Neural progenitor cell (in vitro differentiated cells): ENCODE results near the gene IGDCC3. TPM values are rescaled to one million over a fixed set of nuclear protein-coding genes. Genes with fewer than 3 reads are reported as not detected.

ENCODE experiments used
- DNase-seq: peaks from one replicate; pipeline ENCODE4 v3.0.0-alpha.2; 2016; ENCODE audit warnings: low spot score
- H2AFZ ChIP-seq: fragments of 200-600 bp; sonication (generic); replicated peaks from 2 replicates; pipeline ENCODE4 v1.6.1; 2016; ENCODE audit warnings: antibody characterized with exemption
- H3F3A ChIP-seq: fragments of 200-600 bp; sonication (generic); 2 replicates; pipeline ENCODE4 v1.6.1; 2016; ENCODE audit warnings: antibody characterized with exemption, low read depth
- H3K27ac ChIP-seq: fragments of 200-600 bp; sonication (generic); 2 replicates; pipeline ENCODE4 v1.5.1; 2016; ENCODE audit warnings: mild to moderate bottlenecking
- H3K27me3 ChIP-seq: fragments of 200-600 bp; sonication (generic); 2 replicates; pipeline ENCODE4 v1.6.1; 2016; ENCODE audit warnings: mild to moderate bottlenecking, moderate library complexity
- H3K36me3 ChIP-seq: fragments of 200-600 bp; sonication (generic); 2 replicates; pipeline ENCODE4 v1.5.1; 2016
- H3K4me1 ChIP-seq: fragments of 200-600 bp; sonication (generic); 2 replicates; pipeline ENCODE4 v1.6.1; 2016; ENCODE audit warnings: mixed run types
- H3K4me2 ChIP-seq: fragments of 200-600 bp; sonication (generic); 2 replicates; pipeline ENCODE4 v1.6.1; 2016
- H3K4me3 ChIP-seq: fragments of 200-600 bp; sonication (generic); 2 replicates; pipeline ENCODE4 v1.5.1; 2016
- H3K79me2 ChIP-seq: fragments of 200-600 bp; sonication (generic); 2 replicates; pipeline ENCODE4 v1.6.1; 2016; ENCODE audit warnings: low read depth
- H3K9ac ChIP-seq: fragments of 200-600 bp; sonication (generic); 2 replicates; pipeline ENCODE4 v1.6.1; 2016
- H3K9me3 ChIP-seq: fragments of 200-600 bp; sonication (generic); 2 replicates; pipeline ENCODE4 v1.5.1; 2016; ENCODE audit warnings: low read depth
- H4K20me1 ChIP-seq: fragments of 200-600 bp; sonication (generic); 2 replicates; pipeline ENCODE4 v1.6.1; 2016; ENCODE audit warnings: low read depth
- H3K27ac Mint-ChIP-seq: 3 replicates; pipeline ENCODE4 v1.8.0; 2021; ENCODE audit warnings: mixed read lengths
- H3K27me3 Mint-ChIP-seq: 2 replicates; pipeline ENCODE4 v1.8.0; 2022; ENCODE audit warnings: low read depth, mild to moderate bottlenecking, inconsistent platforms, moderate library complexity, mixed read lengths; ENCODE audit not compliant: insufficient read depth
- H3K36me3 Mint-ChIP-seq: 3 replicates; pipeline ENCODE4 v1.8.0; 2021; ENCODE audit warnings: mixed read lengths
- H3K4me1 Mint-ChIP-seq: 3 replicates; pipeline ENCODE4 v1.8.0; 2021; ENCODE audit warnings: mixed read lengths
- H3K4me3 Mint-ChIP-seq: 3 replicates; pipeline ENCODE4 v1.8.0; 2021; ENCODE audit warnings: mild to moderate bottlenecking, moderate library complexity, mixed read lengths
- H3K9me3 Mint-ChIP-seq: 3 replicates; pipeline ENCODE4 v1.8.0; 2020; ENCODE audit warnings: mixed read lengths
- EZH2 ChIP-seq: fragments of 200-600 bp; sonication (generic); IDR thresholded peaks from 2 replicates; pipeline ENCODE4 v1.6.1; 2017; ENCODE audit warnings: antibody characterized with exemption, mild to moderate bottlenecking, moderate library complexity
- EZH2phosphoT487 ChIP-seq: fragments of 200-600 bp; sonication (generic); IDR thresholded peaks from 2 replicates; pipeline ENCODE4 v1.6.1; 2017; ENCODE audit warnings: antibody characterized with exemption
- total RNA-seq: library from RNA; depleted of rRNA; stranded (reverse); fragments of >200 nt; gene quantifications from 2 replicates; pipeline ENCODE4 v1.2.3, GENCODE V29; 2015; ENCODE audit warnings: low replicate concordance
- TF ChIP-seq, protein P1 (sequence below): fragments of 200-600 bp; sonication (generic); IDR thresholded peaks from 2 replicates; pipeline ENCODE4 v1.5.1; 2017; ENCODE audit warnings: antibody characterized with exemption, mild to moderate bottlenecking

The IGDCC3 gene
- total RNA-seq, 1 donor from 2014 or later, result 15.8 TPM

- Histone ChIP-seq H4K20me1 (no peaks in the 10 kb centered on the region), H3K4me1 (peaks cover 10% of the 10 kb centered on the region), H3K9ac (no peak overlapping the region), H3K4me3 (no peak overlapping the region), H3K27me3 (no peaks in the 10 kb centered on the region), H3K36me3 (peaks cover 5% of the 10 kb centered on the region), H3F3A (peaks cover 3% of the 10 kb centered on the region), H3K27ac (no peak overlapping the region), H3K4me2 (no peak overlapping the region), H3K79me2 (no peaks in the 10 kb centered on the region), H3K9me3 (peaks cover 8% of the 10 kb centered on the region), H2AFZ (no peak overlapping the region)
- no peak for TF ChIP-seq EZH2
- TF ChIP-seq EZH2phosphoT487, result no peak
- Mint-ChIP-seq H3K36me3 (peaks cover 38% of the 10 kb centered on the region), H3K27me3 (peaks cover 7% of the 10 kb centered on the region), H3K4me1 (peaks cover 46% of the 10 kb centered on the region), H3K27ac (peak overlapping the region; percentile 33), H3K9me3 (peaks cover 11% of the 10 kb centered on the region), H3K4me3 (no peak overlapping the region)
- DNase-seq, result no peak
Observed at GRCh38 chr15:65346856-65347598, 30.8 kb downstream of the IGDCC3 start.

DNA sequence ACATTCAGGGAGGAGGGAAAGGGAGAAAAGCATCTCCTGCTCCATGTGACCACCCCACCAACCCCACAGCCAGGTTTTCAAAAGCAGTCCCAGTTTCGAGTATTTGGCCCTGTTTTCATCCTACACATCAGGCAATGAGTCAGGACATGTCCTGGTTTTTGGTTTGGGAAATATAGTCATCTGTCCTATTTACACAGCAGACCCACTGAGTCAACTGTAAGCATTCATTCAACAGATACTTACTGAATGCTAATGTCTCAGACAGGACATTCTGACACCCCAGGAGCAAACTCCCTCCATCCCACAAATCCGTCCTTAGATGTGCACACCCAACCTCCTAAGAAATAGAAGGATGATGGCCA is 32.9 kb downstream of the IGDCC3 start:
- H3K4me2 ChIP-seq, result no peak overlapping the region
- no peak for DNase-seq
- H3K9me3 ChIP-seq, result no peaks in the 10 kb centered on the region
- no peak for TF ChIP-seq EZH2phosphoT487
- TF ChIP-seq, protein P1, sequence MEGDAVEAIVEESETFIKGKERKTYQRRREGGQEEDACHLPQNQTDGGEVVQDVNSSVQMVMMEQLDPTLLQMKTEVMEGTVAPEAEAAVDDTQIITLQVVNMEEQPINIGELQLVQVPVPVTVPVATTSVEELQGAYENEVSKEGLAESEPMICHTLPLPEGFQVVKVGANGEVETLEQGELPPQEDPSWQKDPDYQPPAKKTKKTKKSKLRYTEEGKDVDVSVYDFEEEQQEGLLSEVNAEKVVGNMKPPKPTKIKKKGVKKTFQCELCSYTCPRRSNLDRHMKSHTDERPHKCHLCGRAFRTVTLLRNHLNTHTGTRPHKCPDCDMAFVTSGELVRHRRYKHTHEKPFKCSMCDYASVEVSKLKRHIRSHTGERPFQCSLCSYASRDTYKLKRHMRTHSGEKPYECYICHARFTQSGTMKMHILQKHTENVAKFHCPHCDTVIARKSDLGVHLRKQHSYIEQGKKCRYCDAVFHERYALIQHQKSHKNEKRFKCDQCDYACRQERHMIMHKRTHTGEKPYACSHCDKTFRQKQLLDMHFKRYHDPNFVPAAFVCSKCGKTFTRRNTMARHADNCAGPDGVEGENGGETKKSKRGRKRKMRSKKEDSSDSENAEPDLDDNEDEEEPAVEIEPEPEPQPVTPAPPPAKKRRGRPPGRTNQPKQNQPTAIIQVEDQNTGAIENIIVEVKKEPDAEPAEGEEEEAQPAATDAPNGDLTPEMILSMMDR, result no peak
- TF ChIP-seq EZH2, result no peak
- no peaks in the 10 kb centered on the region for H3K79me2 ChIP-seq
- H3K9ac ChIP-seq, result no peak overlapping the region
- no peaks in the 10 kb centered on the region for H4K20me1 ChIP-seq
- Mint-ChIP-seq H3K27me3 (peaks cover 7% of the 10 kb centered on the region), H3K4me1 (peaks cover 55% of the 10 kb centered on the region), H3K4me3 (no peak overlapping the region), H3K36me3 (peaks cover 31% of the 10 kb centered on the region), H3K9me3 (no peaks in the 10 kb centered on the region), H3K27ac (peak overlapping the region; percentile 9)
- peaks cover 3% of the 10 kb centered on the region for H3F3A ChIP-seq
- H3K27me3 ChIP-seq, result no peaks in the 10 kb centered on the region
- peaks cover 15% of the 10 kb centered on the region for H3K4me1 ChIP-seq
- H3K4me3 ChIP-seq, result no peak overlapping the region
- H3K27ac ChIP-seq, result no peak overlapping the region
- no peaks in the 10 kb centered on the region for H3K36me3 ChIP-seq
- no peak overlapping the region for H2AFZ ChIP-seq

DNA sequence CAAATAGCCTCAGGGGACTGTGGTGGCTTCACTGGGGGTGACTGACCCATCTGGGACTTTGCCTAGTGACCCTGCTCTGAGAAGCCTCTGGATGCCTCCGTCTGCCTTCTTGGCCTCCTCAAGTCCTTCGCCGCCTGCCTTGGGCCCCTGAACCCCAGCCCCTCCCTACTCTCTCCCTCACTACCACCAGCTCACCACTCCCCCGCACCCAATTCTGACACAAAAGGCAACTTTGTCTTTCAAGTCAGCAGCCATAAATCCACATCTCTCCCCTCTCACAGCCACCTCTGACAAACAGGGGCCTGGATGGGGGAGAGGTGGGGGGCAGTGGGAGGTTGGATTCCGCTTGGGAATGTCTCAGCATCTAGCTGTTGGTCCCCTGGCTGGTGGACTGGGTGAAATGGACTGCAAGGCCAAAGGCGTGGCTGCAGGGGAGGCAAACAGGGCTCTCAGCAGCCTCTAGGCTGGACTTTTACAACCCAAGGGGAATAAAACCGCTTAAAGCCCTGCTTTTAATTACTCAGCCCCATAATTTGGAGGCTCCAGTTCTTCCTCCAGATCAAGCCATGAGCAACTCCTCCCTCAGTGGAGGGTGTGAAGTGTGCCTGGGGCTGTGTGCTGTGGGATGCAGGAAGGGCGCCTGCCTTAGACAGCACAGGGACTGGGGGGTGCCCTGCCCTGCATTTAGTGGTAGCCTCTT is 33.4 kb downstream of the IGDCC3 start:
- peaks cover 59% of the 10 kb centered on the region for H3K4me1 Mint-ChIP-seq
- H3K27ac ChIP-seq, result no peak overlapping the region
- no peak overlapping the region for H3K4me2 ChIP-seq
- no peak overlapping the region for H2AFZ ChIP-seq
- H3K36me3 Mint-ChIP-seq, result peaks cover 25% of the 10 kb centered on the region
- peaks cover 7% of the 10 kb centered on the region for H3K27me3 Mint-ChIP-seq
- peaks cover 3% of the 10 kb centered on the region for H3F3A ChIP-seq
- no peak overlapping the region for H3K4me3 Mint-ChIP-seq
- peaks cover 16% of the 10 kb centered on the region for H3K4me1 ChIP-seq
- no peaks in the 10 kb centered on the region for H3K9me3 Mint-ChIP-seq
- H3K27ac Mint-ChIP-seq, result peak overlapping the region; percentile 47
- peaks cover 3% of the 10 kb centered on the region for H4K20me1 ChIP-seq
- no peak overlapping the region for H3K4me3 ChIP-seq
- no peaks in the 10 kb centered on the region for H3K79me2 ChIP-seq
- no peaks in the 10 kb centered on the region for H3K27me3 ChIP-seq
- DNase-seq, result no peak
- TF ChIP-seq EZH2phosphoT487 (no peak), EZH2 (no peak)
- TF ChIP-seq, protein P1, result no peak
- no peaks in the 10 kb centered on the region for H3K36me3 ChIP-seq
- no peak overlapping the region for H3K9ac ChIP-seq
- H3K9me3 ChIP-seq, result no peaks in the 10 kb centered on the region
